ENCODE data around the gene TSHR.

DNA sequence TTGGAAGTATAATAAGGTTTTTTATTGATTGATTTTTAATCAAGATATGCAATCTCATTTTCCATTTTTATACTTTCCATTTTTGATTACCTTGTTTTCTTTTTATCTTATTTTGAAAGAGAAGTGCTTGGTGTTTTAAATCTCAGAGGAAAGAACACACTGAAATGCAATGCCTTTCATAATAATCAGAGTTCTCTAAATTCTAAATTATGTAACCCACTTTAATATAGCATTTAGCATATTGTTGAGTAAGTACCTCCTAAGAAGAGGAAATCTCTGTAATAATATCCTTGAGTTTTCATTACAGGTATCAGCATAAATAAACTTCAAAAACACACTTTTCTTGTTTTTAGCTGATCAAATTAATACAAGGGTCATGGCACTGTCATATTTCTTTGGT is 168.4 kb downstream of the TSHR start:
- TF ChIP-seq, protein P1, sequence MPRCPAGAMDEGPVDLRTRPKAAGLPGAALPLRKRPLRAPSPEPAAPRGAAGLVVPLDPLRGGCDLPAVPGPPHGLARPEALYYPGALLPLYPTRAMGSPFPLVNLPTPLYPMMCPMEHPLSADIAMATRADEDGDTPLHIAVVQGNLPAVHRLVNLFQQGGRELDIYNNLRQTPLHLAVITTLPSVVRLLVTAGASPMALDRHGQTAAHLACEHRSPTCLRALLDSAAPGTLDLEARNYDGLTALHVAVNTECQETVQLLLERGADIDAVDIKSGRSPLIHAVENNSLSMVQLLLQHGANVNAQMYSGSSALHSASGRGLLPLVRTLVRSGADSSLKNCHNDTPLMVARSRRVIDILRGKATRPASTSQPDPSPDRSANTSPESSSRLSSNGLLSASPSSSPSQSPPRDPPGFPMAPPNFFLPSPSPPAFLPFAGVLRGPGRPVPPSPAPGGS (CRISPR knock-in tag; IDR thresholded peaks at IDR 0.05) = no peak
- TF ChIP-seq ZSCAN30 (CRISPR knock-in tag; IDR thresholded peaks at IDR 0.05) (no peak), ZFP37 (CRISPR knock-in tag; IDR thresholded peaks at IDR 0.05; ENCODE audit: borderline replicate concordance) (no peak), TCF12 (IDR thresholded peaks at IDR 0.05) (no peak), TCF12 (CRISPR knock-in tag; IDR thresholded peaks at IDR 0.05) (no peak), SOX6 (IDR thresholded peaks at IDR 0.05) (no peak), SOX6 (CRISPR knock-in tag; IDR thresholded peaks at IDR 0.05) (no peak), YY1 (IDR thresholded peaks at IDR 0.05; ENCODE audit: insufficient read depth, insufficient replicate concordance, low read depth, low read length) (no peak), ZNF878 (CRISPR knock-in tag; IDR thresholded peaks at IDR 0.05) (no peak), EZH2 (conservative IDR thresholded peaks at IDR 0.05; ENCODE audit: low read depth, low read length) (no peak), MTF1 (CRISPR knock-in tag; IDR thresholded peaks at IDR 0.05) (no peak), SNAI1 (CRISPR knock-in tag; IDR thresholded peaks at IDR 0.05; ENCODE audit: borderline replicate concordance) (no peak), ERF (CRISPR knock-in tag; IDR thresholded peaks at IDR 0.05) (no peak)
- TF ChIP-seq, protein P2, sequence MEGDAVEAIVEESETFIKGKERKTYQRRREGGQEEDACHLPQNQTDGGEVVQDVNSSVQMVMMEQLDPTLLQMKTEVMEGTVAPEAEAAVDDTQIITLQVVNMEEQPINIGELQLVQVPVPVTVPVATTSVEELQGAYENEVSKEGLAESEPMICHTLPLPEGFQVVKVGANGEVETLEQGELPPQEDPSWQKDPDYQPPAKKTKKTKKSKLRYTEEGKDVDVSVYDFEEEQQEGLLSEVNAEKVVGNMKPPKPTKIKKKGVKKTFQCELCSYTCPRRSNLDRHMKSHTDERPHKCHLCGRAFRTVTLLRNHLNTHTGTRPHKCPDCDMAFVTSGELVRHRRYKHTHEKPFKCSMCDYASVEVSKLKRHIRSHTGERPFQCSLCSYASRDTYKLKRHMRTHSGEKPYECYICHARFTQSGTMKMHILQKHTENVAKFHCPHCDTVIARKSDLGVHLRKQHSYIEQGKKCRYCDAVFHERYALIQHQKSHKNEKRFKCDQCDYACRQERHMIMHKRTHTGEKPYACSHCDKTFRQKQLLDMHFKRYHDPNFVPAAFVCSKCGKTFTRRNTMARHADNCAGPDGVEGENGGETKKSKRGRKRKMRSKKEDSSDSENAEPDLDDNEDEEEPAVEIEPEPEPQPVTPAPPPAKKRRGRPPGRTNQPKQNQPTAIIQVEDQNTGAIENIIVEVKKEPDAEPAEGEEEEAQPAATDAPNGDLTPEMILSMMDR (CRISPR knock-in tag; IDR thresholded peaks at IDR 0.05) = no peak
- TF ChIP-seq, protein P3, sequence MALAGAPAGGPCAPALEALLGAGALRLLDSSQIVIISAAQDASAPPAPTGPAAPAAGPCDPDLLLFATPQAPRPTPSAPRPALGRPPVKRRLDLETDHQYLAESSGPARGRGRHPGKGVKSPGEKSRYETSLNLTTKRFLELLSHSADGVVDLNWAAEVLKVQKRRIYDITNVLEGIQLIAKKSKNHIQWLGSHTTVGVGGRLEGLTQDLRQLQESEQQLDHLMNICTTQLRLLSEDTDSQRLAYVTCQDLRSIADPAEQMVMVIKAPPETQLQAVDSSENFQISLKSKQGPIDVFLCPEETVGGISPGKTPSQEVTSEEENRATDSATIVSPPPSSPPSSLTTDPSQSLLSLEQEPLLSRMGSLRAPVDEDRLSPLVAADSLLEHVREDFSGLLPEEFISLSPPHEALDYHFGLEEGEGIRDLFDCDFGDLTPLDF (CRISPR knock-in tag; IDR thresholded peaks at IDR 0.05) = no peak
- TF ChIP-seq, protein P4, sequence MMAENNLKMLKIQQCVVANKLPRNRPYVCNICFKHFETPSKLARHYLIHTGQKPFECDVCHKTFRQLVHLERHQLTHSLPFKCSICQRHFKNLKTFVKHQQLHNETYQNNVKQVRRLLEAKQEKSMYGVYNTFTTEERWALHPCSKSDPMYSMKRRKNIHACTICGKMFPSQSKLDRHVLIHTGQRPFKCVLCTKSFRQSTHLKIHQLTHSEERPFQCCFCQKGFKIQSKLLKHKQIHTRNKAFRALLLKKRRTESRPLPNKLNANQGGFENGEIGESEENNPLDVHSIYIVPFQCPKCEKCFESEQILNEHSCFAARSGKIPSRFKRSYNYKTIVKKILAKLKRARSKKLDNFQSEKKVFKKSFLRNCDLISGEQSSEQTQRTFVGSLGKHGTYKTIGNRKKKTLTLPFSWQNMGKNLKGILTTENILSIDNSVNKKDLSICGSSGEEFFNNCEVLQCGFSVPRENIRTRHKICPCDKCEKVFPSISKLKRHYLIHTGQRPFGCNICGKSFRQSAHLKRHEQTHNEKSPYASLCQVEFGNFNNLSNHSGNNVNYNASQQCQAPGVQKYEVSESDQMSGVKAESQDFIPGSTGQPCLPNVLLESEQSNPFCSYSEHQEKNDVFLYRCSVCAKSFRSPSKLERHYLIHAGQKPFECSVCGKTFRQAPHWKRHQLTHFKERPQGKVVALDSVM (CRISPR knock-in tag; IDR thresholded peaks at IDR 0.05) = no peak

Measured in HepG2 (cell line).